Activated T-helper 2 cell treated with anti-CD3 and anti-CD28 coated beads, Interferon-gamma antibody, Interleukin-2, Interleukin-4, amounts not matched to agents 10 μg/mL and 5 μg/mL and 100 μg/mL, durations not matched to agents 14 hours and 24 hours and 36 hours (primary cell): Measurements from ENCODE around the gene MMP12. TPM values are rescaled to one million over a fixed set of nuclear protein-coding genes. Genes with fewer than 3 reads are reported as not detected.
"Not testable (repeated sequence)": the region's sequence is repeated elsewhere in the genome, so short reads cannot be mapped to it uniquely, and the experiment has no call there.

Source experiments
- DNase-seq: peaks from one replicate; pipeline ENCODE4 v3.0.0; 2021; ENCODE audit warnings: low spot score
- H3K27ac Mint-ChIP-seq: one replicate; pipeline ENCODE4 v1.8.0; 2021; ENCODE audit warnings: mixed read lengths
- H3K27me3 Mint-ChIP-seq: one replicate; pipeline ENCODE4 v1.8.0; 2021; ENCODE audit warnings: low read depth, mixed read lengths
- H3K36me3 Mint-ChIP-seq: one replicate; pipeline ENCODE4 v1.8.0; 2021; ENCODE audit warnings: low read depth, mixed read lengths
- H3K4me1 Mint-ChIP-seq: one replicate; pipeline ENCODE4 v1.8.0; 2021; ENCODE audit warnings: low read depth, mixed read lengths
- H3K4me3 Mint-ChIP-seq: one replicate; pipeline ENCODE4 v1.8.0; 2021; ENCODE audit warnings: low read depth, mild to moderate bottlenecking, moderate library complexity, mixed read lengths
- H3K9me3 Mint-ChIP-seq: one replicate; pipeline ENCODE4 v1.8.0; 2021; ENCODE audit warnings: mixed read lengths
- intact Hi-C: fragments of 100-400 bp; cut with micrococcal nuclease; formaldehyde crosslinking; loops from one replicate; pipeline ENCODE4 v1.15.1; 2023
- total RNA-seq: library from RNA; stranded (reverse); gene quantifications from 2 replicates; pipeline ENCODE4 v1.2.3, GENCODE V29; 2022

MMP12 gene
- not detected in 2 replicates for total RNA-seq

DNA sequence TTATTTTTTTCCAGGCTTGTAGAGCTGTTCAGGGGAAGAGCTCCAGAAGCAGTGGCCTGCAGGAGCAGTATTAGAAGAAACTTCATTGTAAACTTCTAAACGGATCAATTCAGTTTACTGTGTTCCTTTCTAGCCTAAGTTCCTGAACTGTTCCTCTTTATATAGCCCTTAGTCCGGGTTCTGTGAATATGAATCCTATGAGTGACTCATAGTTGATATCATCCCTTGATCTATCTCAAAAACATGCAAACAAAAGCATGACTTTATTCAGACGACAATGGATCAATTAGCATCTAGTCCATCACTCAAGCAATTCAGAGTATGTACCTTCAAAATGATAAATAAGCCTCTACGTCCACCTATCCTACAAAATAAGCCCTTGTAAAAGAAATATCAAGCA lies at the start of gene MMP12:
TSS of gene MMP12 (minus strand) at position 131 of the 400 bp plus-strand sequence. CDS start at position 86, 45 bp downstream.
- H3K27ac Mint-ChIP-seq, result no peak within 1 kb of the TSS
- no peaks in the 10 kb centered on the region for H3K36me3 Mint-ChIP-seq
- H3K4me1 Mint-ChIP-seq, result no peaks in the 10 kb centered on the region
- H3K4me3 Mint-ChIP-seq, result no peak within 1 kb of the TSS
- no peak for DNase-seq
- intact Hi-C loops, result no loop called here
- H3K9me3 Mint-ChIP-seq, result no peaks in the 10 kb centered on the region
- no peaks in the 10 kb centered on the region for H3K27me3 Mint-ChIP-seq

DNA sequence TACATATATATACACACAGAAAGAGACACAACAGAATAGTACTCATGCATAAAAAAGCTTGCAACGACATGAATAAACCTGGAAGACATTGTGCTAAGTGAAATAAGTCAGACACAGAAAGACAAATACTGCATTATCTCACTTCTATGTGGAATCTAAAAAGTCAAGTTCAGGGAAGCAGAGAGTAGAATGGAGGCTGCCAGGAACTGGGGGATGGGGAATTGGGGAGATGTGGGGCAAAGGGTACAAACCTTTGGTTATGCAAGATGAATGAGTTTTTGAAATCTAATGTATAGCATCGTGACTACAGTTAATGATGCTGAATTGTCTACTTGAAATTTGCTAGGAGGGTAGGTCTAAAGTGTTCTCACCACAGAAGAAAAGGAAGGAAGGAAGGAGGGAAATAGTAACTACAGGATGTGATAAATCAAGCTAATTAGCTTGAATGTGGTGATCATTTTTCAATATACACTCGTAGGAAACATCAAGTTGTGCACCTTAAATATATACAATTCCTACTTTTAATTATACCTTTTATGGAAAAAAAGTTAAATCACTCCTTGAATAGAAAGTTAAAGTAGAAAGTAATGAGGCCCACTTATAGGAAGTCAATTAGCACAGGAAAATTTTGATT lies 46.9 kb upstream of the MMP12 start:
- Mint-ChIP-seq H3K27ac (no peak overlapping the region), H3K4me1 (peaks cover 5% of the 10 kb centered on the region), H3K4me3 (no peak overlapping the region), H3K27me3 (peaks cover 19% of the 10 kb centered on the region), H3K9me3 (no peaks in the 10 kb centered on the region), H3K36me3 (no peaks in the 10 kb centered on the region)
- no peak for DNase-seq
- intact Hi-C loops, result no loop called here

DNA sequence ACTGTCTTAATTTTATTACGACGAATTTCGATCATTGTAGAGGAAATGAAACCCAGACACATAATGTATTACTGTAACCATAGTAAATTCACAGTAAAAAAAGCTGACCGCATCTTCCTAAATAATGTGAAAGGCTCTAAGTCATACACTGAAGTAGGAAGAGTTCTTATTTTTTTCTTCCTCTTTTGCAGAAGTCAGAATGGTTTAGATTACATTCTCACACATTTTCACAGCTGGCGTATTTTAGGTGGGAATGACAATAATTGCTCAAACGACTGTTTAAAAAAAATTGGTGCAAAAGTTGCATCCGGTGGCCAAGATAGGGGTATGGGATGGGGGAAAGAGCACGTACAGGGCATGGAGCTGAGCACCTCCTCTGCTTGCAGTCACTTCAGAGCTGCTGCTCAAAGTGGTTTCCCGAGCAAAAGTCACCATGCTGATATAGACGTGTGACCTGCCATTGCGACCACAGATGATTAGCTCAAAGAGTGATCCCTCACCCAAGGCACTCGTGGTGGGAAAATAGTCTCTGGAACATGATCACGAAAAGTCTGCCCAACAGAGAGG lies 45.4 kb upstream of the MMP12 start:
- no peak overlapping the region for H3K4me3 Mint-ChIP-seq
- H3K4me1 Mint-ChIP-seq, result peaks cover 5% of the 10 kb centered on the region
- peaks cover 19% of the 10 kb centered on the region for H3K27me3 Mint-ChIP-seq
- intact Hi-C loops, result no loop called here
- H3K27ac Mint-ChIP-seq, result no peak overlapping the region
- H3K9me3 Mint-ChIP-seq, result no peaks in the 10 kb centered on the region
- DNase-seq, result no peak
- no peaks in the 10 kb centered on the region for H3K36me3 Mint-ChIP-seq

- Mint-ChIP-seq H3K27ac (no peak overlapping the region), H3K9me3 (no peaks in the 10 kb centered on the region), H3K4me1 (peaks cover 2% of the 10 kb centered on the region), H3K27me3 (peaks cover 7% of the 10 kb centered on the region), H3K4me3 (no peak overlapping the region), H3K36me3 (no peaks in the 10 kb centered on the region)
- intact Hi-C loops, result no loop called here
- DNase-seq, result no peak
These were observed 40.2 kb upstream of the MMP12 start for GRCh38 chr11:102915044-102915375.

DNA sequence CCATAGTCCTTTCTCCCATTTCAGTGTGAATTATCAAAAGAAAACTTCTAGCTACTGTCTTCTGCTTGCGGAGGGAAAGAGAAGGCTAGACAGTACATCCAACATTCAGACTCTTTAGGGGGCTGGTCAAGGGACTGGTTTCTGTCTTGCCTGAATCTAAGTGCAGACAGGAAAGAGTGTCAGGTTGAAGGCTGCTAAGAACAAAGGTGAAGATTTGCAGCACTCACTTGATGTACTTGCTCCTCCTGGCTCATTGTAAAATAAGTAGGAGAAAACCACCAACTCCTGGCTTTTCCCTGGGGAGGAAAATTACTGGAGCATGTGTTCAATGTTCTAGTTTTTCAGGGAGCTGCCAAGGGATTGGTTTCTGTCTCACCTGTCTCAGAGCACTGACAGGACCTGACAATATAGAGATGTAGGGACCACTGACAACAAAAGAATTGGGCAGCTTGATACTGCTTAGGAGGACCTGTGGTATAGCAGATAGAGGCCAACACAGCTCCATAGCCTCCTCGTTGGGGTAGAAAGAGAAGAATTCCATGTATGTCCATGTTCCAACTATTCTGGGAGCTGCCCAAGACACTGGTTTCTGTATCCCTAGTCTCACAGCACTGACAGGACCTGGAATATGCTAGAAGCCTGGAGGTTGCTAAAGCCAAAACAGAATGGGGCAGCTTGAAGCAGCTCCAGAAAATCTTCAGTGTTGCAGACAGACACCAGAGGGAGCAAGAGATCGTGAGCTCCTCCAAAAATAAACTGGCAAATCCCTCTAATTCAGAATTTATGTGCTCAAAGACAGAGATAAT lies 39.7 kb upstream of the MMP12 start:
- Mint-ChIP-seq H3K4me1 (no peaks in the 10 kb centered on the region), H3K36me3 (no peaks in the 10 kb centered on the region), H3K4me3 (no peak overlapping the region), H3K9me3 (no peaks in the 10 kb centered on the region), H3K27ac (no peak overlapping the region), H3K27me3 (peaks cover 7% of the 10 kb centered on the region)
- intact Hi-C loops, result no loop called here
- DNase-seq, result no peak

DNA sequence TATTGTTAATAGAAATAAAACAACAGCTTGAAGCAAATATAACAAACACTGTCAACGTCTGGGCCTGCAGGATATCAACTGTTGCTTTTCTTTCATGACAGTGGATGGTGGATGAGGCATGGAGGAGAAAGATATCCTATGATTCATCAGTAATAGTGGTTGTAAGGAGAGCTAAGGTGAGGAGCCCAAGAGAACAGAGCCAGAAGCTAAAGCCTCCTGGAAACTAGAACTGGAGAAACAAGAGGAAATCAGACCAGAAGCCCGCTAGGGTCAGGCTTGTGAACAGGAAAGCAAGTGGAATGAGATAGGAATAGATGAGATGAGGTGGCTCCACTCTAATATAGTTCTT lies 37.7 kb upstream of the MMP12 start:
- H3K36me3 Mint-ChIP-seq, result no peaks in the 10 kb centered on the region
- no peaks in the 10 kb centered on the region for H3K4me1 Mint-ChIP-seq
- no peak overlapping the region for H3K27ac Mint-ChIP-seq
- intact Hi-C loops, result no loop called here
- no peak for DNase-seq
- no peak overlapping the region for H3K4me3 Mint-ChIP-seq
- H3K27me3 Mint-ChIP-seq, result no peaks in the 10 kb centered on the region
- no peaks in the 10 kb centered on the region for H3K9me3 Mint-ChIP-seq

GRCh38 chr11:102911758-102912481 lies 37.1 kb upstream of the MMP12 start:
- no peaks in the 10 kb centered on the region for H3K27me3 Mint-ChIP-seq
- no peak overlapping the region for H3K4me3 Mint-ChIP-seq
- intact Hi-C loops, result no loop called here
- no peaks in the 10 kb centered on the region for H3K9me3 Mint-ChIP-seq
- no peaks in the 10 kb centered on the region for H3K4me1 Mint-ChIP-seq
- no peaks in the 10 kb centered on the region for H3K36me3 Mint-ChIP-seq
- no peak for DNase-seq
- no peak overlapping the region for H3K27ac Mint-ChIP-seq

DNA sequence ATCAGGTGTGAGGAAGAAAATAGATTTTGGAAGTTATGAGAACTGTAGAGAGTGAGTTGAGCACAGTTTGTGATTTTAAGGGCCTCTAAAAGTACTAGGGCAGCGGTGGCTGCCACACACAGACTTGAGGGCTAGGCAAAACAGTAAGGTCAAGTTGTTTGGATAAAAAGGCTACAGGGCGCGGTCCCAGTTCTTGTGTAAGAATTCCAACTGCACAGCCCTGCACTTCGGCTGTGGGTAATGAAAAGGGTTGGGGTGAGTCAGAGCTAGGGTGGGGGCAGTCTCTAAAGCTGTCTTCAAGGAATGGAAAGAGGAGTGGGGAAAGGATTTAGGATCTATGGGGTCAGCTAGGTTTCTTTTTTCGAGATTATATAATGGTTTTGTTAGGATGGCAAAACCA lies 31.1 kb upstream of the MMP12 start:
- H3K27me3 Mint-ChIP-seq, intact Hi-C loops, H3K9me3 Mint-ChIP-seq, H3K4me1 Mint-ChIP-seq, H3K27ac Mint-ChIP-seq, DNase-seq, H3K36me3 Mint-ChIP-seq, H3K4me3 Mint-ChIP-seq: not testable (repeated sequence)

DNA sequence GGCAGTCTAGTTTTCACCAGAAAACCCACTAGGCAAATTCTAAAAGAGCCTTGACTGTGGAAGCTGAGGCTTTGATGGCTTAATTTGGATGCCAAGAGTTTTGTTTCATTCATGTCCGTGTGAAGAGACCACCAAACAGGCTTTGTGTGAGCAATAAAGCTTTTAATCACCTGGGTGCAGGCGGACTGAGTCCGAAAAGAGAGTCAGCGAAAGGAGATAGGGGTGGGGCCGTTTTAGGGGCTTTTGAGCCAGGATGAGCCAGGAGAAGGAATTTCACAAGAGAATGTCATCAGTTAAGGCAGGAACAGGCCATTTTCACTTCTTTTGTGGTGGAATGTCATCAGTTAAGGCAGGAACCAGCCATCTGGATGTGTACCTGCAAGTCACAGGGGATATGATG lies 29.1 kb upstream of the MMP12 start:
- H3K9me3 Mint-ChIP-seq, intact Hi-C loops, H3K27me3 Mint-ChIP-seq, H3K4me1 Mint-ChIP-seq, H3K4me3 Mint-ChIP-seq, H3K36me3 Mint-ChIP-seq, DNase-seq, H3K27ac Mint-ChIP-seq: not testable (repeated sequence)

GRCh38 chr11:102900346-102900745 lies 25.6 kb upstream of the MMP12 start:
- no peaks in the 10 kb centered on the region for H3K36me3 Mint-ChIP-seq
- no peak for DNase-seq
- H3K4me1 Mint-ChIP-seq, result no peaks in the 10 kb centered on the region
- intact Hi-C loops, result no loop called here
- no peaks in the 10 kb centered on the region for H3K27me3 Mint-ChIP-seq
- no peak overlapping the region for H3K27ac Mint-ChIP-seq
- H3K9me3 Mint-ChIP-seq, result no peaks in the 10 kb centered on the region
- H3K4me3 Mint-ChIP-seq, result no peak overlapping the region

DNA sequence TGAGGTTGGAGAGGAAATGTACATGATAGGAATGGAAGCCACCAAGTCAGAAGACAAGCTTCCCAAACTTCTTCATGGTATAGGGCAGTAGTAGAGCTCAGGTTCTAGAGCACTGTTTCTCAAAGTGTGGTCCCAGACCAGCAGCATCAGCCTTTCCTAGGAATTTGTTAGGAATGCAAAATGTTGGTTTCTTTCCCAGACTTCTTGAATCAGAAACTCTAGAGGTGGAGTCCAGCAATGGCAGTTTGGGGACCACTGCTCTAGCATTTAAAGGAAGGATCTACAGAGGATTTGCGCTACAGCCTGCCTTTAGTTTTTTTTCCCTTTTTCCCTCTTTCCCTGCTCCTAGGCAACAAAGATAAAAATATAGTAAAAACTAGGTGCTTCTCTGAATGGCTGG lies 17.0 kb upstream of the MMP12 start:
- H3K4me3 Mint-ChIP-seq, result no peak overlapping the region
- no peak for DNase-seq
- no peaks in the 10 kb centered on the region for H3K27me3 Mint-ChIP-seq
- no peaks in the 10 kb centered on the region for H3K4me1 Mint-ChIP-seq
- no peak overlapping the region for H3K27ac Mint-ChIP-seq
- intact Hi-C loops, result no loop called here
- no peaks in the 10 kb centered on the region for H3K36me3 Mint-ChIP-seq
- H3K9me3 Mint-ChIP-seq, result no peaks in the 10 kb centered on the region

- no peaks in the 10 kb centered on the region for H3K9me3 Mint-ChIP-seq
- DNase-seq, result no peak
- H3K27ac Mint-ChIP-seq, result no peak overlapping the region
- intact Hi-C loops, result no loop called here
- H3K36me3 Mint-ChIP-seq, result no peaks in the 10 kb centered on the region
- H3K4me1 Mint-ChIP-seq, result peaks cover 4% of the 10 kb centered on the region
- no peaks in the 10 kb centered on the region for H3K27me3 Mint-ChIP-seq
- no peak overlapping the region for H3K4me3 Mint-ChIP-seq
These were observed 12.2 kb upstream of the MMP12 start for GRCh38 chr11:102886999-102887398.

DNA sequence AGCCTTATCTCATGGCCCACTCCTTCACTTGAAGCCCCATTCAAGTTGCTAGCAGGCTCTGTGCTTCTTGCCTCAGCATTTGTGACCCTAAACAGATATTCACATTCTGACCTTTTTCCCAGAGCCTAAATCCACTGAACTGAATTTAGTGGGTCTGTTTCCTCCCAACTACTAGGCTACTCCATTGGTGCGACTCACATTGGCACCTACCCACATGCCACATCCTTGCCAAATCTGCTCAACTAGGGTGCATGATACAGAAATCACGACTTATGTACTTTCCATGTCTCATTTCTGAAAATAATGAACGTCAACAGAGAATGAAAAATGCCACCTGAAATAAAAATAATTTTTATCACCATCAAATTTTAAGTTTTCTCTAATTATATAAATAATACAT lies 8.4 kb upstream of the MMP12 start:
- Mint-ChIP-seq H3K9me3 (no peaks in the 10 kb centered on the region), H3K36me3 (no peaks in the 10 kb centered on the region), H3K27ac (no peak overlapping the region), H3K4me3 (no peak overlapping the region), H3K4me1 (peaks cover 4% of the 10 kb centered on the region), H3K27me3 (no peaks in the 10 kb centered on the region)
- no peak for DNase-seq
- intact Hi-C loops, result no loop called here
